Aorta (tissue), 5 donors: Measurements from ENCODE around the gene PRSS8. TPM values are rescaled to one million over a fixed set of nuclear protein-coding genes. Genes with fewer than 3 reads are reported as not detected.
A peak's percentile ranks its signal among the peaks of the same experiment; 100 is the strongest.

ENCODE experiments used
- ATAC-seq: fragments of 200-7000 bp; cut with Tn5 transposase; one replicate; pipeline ENCODE4 v1.9.1; 2022; ENCODE audit warnings: moderate library complexity; ENCODE audit not compliant: low FRiP score
- DNase-seq, 2 donors: peaks; one replicate each; pipeline ENCODE4 v3.0.0-alpha.2; 2020
- H3K27ac ChIP-seq, 2 donors: one replicate each; pipeline ENCODE4 v1.5.1; 2013; ENCODE audit warnings: low read length in 2 of 2, mild to moderate bottlenecking in 2 of 2, moderate library complexity in 2 of 2, control low read depth in 1 of 2, inconsistent platforms in 1 of 2, low read depth in 1 of 2
- H3K27me3 ChIP-seq, 2 donors: one replicate each; pipeline ENCODE4 v1.6.1; 2013; ENCODE audit warnings: control low read depth in 1 of 2, low read length in 1 of 2, mild to moderate bottlenecking in 1 of 2, moderate library complexity in 1 of 2; ENCODE audit not compliant: insufficient read depth in 2 of 2, control insufficient read depth in 1 of 2
- H3K36me3 ChIP-seq, 2 donors: one replicate each; pipeline ENCODE4 v1.6.1; 2013; ENCODE audit warnings: control low read depth in 1 of 2, low read length in 1 of 2, mild to moderate bottlenecking in 1 of 2; ENCODE audit not compliant: insufficient read depth in 2 of 2, control insufficient read depth in 1 of 2
- H3K4me1 ChIP-seq, 2 donors: one replicate each; pipeline ENCODE4 v1.6.1; 2013; ENCODE audit warnings: low read length in 2 of 2, control low read depth in 1 of 2, mild to moderate bottlenecking in 1 of 2, moderate library complexity in 1 of 2; ENCODE audit not compliant: insufficient read depth in 2 of 2, control insufficient read depth in 1 of 2
- H3K4me3 ChIP-seq, 2 donors: one replicate each; pipeline ENCODE4 v1.5.1; 2013; ENCODE audit warnings: low read length in 2 of 2, control low read depth in 1 of 2, mild to moderate bottlenecking in 1 of 2
- H3K9me3 ChIP-seq: one replicate; pipeline ENCODE4 v1.6.1; 2013; ENCODE audit warnings: mild to moderate bottlenecking, low read length; ENCODE audit not compliant: control insufficient read depth
- WGBS, 2 donors: extraction: QIAGEN DNeasy Blood & Tissue Kit; methylation state at CpG; one replicate each; pipeline ENCODE4 v1.1.7; 2013; 5-methylcytosine and 5-hydroxymethylcytosine counted together
- intact Hi-C, 2 donors: fragments of 100-400 bp; cut with DNase I; formaldehyde crosslinking; loops; one replicate each; pipeline versions ENCODE4 v1.14.2 to v1.15.0; 2022
- polyA plus RNA-seq, 2 donors: library from polyadenylated mRNA; stranded (reverse); fragments of 200-250 nt; gene quantifications; one replicate each; pipeline ENCODE4 v1.2.3, GENCODE V29; 2013
- total RNA-seq, 2 donors: library from RNA; stranded (reverse); fragmentation: NEBNext Ultra II Directional; extraction: Animal tissue kit (Norgen Biotek cat#: 25700); gene quantifications; one replicate each; pipeline ENCODE4 v1.2.1, GENCODE V29; 2021
- donor health status: healthy with polysubstance abuse.
- donor health status: Bipolar disorder and iron deficiency.
- donor health status: DM: no; HTN: no; CAD: no.
- donor health status: DM: no; HTN: no; CAD: no.
- donor health status: DM: yes; HTN: yes; CAD: no.

The PRSS8 gene
- total and polyA plus RNA-seq, 4 donors: 0.77 to 11.9 TPM; not detected in 2

DNA sequence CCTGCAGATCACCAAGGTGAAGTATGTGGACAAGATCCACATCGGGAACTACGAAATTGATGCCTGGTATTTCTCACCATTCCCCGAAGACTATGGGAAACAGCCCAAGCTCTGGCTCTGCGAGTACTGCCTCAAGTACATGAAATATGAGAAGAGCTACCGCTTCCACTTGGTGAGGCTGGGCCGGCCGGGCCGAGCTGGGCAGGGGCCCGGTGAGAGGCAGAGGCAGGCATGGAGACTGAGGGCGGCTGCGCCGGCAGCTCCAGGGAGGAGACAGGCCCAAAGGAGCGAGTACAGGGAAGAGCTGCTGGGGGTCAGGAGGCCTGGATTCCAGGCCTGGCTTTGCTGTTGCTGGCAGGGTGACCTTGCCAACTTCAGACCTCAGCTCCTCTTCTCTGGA is 8.3 kb downstream of the PRSS8 start:
- peaks cover 0 to 8% of the 10 kb centered on the region in 2 donors for H3K36me3 ChIP-seq
- 91 to 92% methylated on average over 13 of the region's 13 CpGs for WGBS, 2 donors
- ATAC-seq (no peak), DNase-seq (no peak)
- no peak overlapping the region for H3K4me3 ChIP-seq
- H3K9me3 ChIP-seq: no peaks in the 10 kb centered on the region
- H3K27me3 ChIP-seq: no peaks in the 10 kb centered on the region
- intact Hi-C loops: no loop called here
- H3K27ac ChIP-seq: no peak overlapping the region
- H3K4me1 ChIP-seq: no peaks in the 10 kb centered on the region

DNA sequence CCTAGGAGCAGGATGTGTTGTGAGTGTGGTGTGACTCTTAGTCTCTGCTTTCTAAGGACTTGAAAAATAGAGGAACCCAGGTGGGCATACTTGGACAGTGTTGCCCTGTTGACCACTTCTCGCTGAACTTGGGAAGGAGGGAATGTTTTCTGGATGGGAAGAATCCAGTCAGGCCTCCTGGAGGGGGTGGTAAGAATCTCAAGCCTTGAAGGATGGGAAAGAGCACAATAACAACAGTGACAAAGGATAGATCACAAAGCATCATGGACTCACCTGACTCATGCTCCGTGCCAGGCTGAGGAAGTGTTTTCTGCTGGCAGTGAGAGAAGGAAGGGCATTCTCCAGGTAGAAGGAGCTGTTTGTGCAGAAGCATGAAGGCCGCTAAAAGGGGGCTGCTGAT is 9.7 kb downstream of the PRSS8 start:
- WGBS, 2 donors: 93 to 95% methylated on average over 3 of the region's 3 CpGs

GRCh38 chr16:31120129-31120528 is 15.4 kb downstream of the PRSS8 start:
- DNase-seq (no peak), ATAC-seq (no peak)
- H3K4me3 ChIP-seq: no peak overlapping the region
- WGBS, 2 donors: 90 to 92% methylated on average over 16 of the region's 16 CpGs
- H3K4me1 ChIP-seq: peaks cover 0 to 4% of the 10 kb centered on the region in 2 donors
- H3K27ac ChIP-seq: no peak overlapping the region
- H3K36me3 ChIP-seq: peaks cover 1 to 5% of the 10 kb centered on the region in 2 donors
- intact Hi-C loops: no loop called here
- no peaks in the 10 kb centered on the region for H3K27me3 ChIP-seq
- no peaks in the 10 kb centered on the region for H3K9me3 ChIP-seq

More for the DNA sequence above, 9.7 kb downstream of the PRSS8 start:
- Histone ChIP-seq H3K4me1 (no peaks in the 10 kb centered on the region), H3K27ac (no peak overlapping the region), H3K4me3 (no peak overlapping the region), H3K27me3 (no peaks in the 10 kb centered on the region), H3K9me3 (no peaks in the 10 kb centered on the region), H3K36me3 (peaks cover 2 to 5% of the 10 kb centered on the region in 2 donors)
- no peak for DNase-seq
- no peak for ATAC-seq
- intact Hi-C loops: no loop called here

GRCh38 chr16:31118223-31119155 is 17.0 kb downstream of the PRSS8 start:
- Histone ChIP-seq H3K9me3 (no peaks in the 10 kb centered on the region), H3K27me3 (no peaks in the 10 kb centered on the region), H3K27ac (peak overlapping the region; percentile 84 to 93), H3K36me3 (peaks cover 1 to 5% of the 10 kb centered on the region in 2 donors), H3K4me1 (peaks cover 0 to 4% of the 10 kb centered on the region in 2 donors), H3K4me3 (peak overlapping the region; percentile 34 to 77)
- ATAC-seq (no peak), DNase-seq (no peak)
- intact Hi-C loops: no loop called here
- 49 to 53% methylated on average over 9 of the region's 9 CpGs for WGBS, 2 donors

GRCh38 chr16:31117384-31118222 is 17.9 kb downstream of the PRSS8 start, which contains the start of gene KAT8:
Gene KAT8, plus strand, starts transcription at chr16:31117664. Its CDS starts 18 bp downstream, at chr16:31117682.
- peak; percentile 99 for DNase-seq
- intact Hi-C loops: loop anchor here in 1 of 2 donors (1.0 kb wide), 1 partner anchor 43 kb away; the partner anchor contains the start of genes ZNF646 and ZNF668
- WGBS, 2 donors: 1% methylated on average over 42 to 68 of the region's 68 CpGs
- Histone ChIP-seq H3K4me1 (peaks cover 0 to 4% of the 10 kb centered on the region in 2 donors), H3K36me3 (peaks cover 1 to 5% of the 10 kb centered on the region in 2 donors), H3K27me3 (no peaks in the 10 kb centered on the region), H3K27ac (peak within 1 kb of the TSS; percentile 84 to 94), H3K4me3 (peak within 1 kb of the TSS; percentile 63 to 94), H3K9me3 (no peaks in the 10 kb centered on the region)
- ATAC-seq: peak; percentile 97

DNA sequence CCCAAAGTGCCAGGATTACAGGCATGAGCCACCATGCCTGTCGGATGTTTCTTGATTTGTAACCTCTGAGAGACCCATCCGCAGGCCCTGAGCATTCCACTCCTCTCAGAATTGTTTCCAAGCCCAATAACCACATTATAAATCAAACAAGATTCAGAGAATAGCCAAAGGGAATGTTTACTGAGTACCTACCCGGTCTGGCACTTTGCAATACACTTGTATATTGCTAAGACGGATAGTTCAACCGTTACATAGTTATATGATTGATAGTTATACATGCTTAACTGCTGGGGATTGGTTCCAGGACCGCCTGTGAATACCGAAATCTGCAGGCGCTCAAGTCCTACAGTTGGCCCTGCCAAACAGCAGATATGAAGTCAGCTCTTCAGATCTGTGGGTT is 21.1 kb downstream of the PRSS8 start:
- H3K27me3 ChIP-seq: no peaks in the 10 kb centered on the region
- ATAC-seq (no peak), DNase-seq (no peak)
- intact Hi-C loops: no loop called here
- H3K4me3 ChIP-seq: no peak overlapping the region
- peaks cover 0 to 4% of the 10 kb centered on the region in 2 donors for H3K4me1 ChIP-seq
- H3K9me3 ChIP-seq: no peaks in the 10 kb centered on the region
- no peaks in the 10 kb centered on the region for H3K36me3 ChIP-seq
- WGBS, 2 donors: 56 to 67% methylated on average over 8 of the region's 8 CpGs
- no peak overlapping the region for H3K27ac ChIP-seq

- Histone ChIP-seq H3K27me3 (no peaks in the 10 kb centered on the region), H3K4me3 (no peak overlapping the region), H3K9me3 (no peaks in the 10 kb centered on the region), H3K27ac (peak overlapping the region in 1 of 2 donors; percentile 23), H3K36me3 (no peaks in the 10 kb centered on the region), H3K4me1 (peaks cover 0 to 1% of the 10 kb centered on the region in 2 donors)
- ATAC-seq (no peak), DNase-seq (no peak)
- intact Hi-C loops: no loop called here
- WGBS, 2 donors: 62 to 64% methylated on average over 5 of the region's 5 CpGs
These were observed 22.1 kb downstream of the PRSS8 start for GRCh38 chr16:31113121-31114120.
